GM18870 (cell line): ENCODE measurements around the gene ANKRD33.

Experiments used
- ATAC-seq: cut with Tn5 transposase; IDR thresholded peaks from one replicate; pipeline ENCODE4 v1.9.1; 2021; ENCODE audit warnings: moderate library complexity; ENCODE audit not compliant: unreplicated experiment

The ANKRD33 gene

GRCh38 chr12:51900323-51900889, 12.5 kb downstream of the ANKRD33 start:
- no peak for ATAC-seq

GRCh38 chr12:51901121-51901817, 13.4 kb downstream of the ANKRD33 start:
- ATAC-seq: no peak

GRCh38 chr12:51901881-51902280, 14.0 kb downstream of the ANKRD33 start:
- ATAC-seq: no peak

GRCh38 chr12:51904951-51905470, 17.1 kb downstream of the ANKRD33 start:
- ATAC-seq: no peak

GRCh38 chr12:51905471-51906429, 17.8 kb downstream of the ANKRD33 start:
- ATAC-seq: no peak

GRCh38 chr12:51906430-51907082, 18.7 kb downstream of the ANKRD33 start:
- no peak for ATAC-seq

- ATAC-seq: no peak
Observed at GRCh38 chr12:51907083-51907855, 19.4 kb downstream of the ANKRD33 start, which contains the start of gene ACVRL1. ACVRL1 (plus strand) TSS chr12:51907504; CDS start chr12:51912475, 4,971 bp downstream.

GRCh38 chr12:51907856-51908425, 20.0 kb downstream of the ANKRD33 start:
- ATAC-seq: no peak

- no peak for ATAC-seq
Observed at GRCh38 chr12:51908876-51909592, 21.1 kb downstream of the ANKRD33 start.

GRCh38 chr12:51910168-51910567, 22.3 kb downstream of the ANKRD33 start:
- ATAC-seq: no peak

GRCh38 chr12:51910691-51911090, 22.8 kb downstream of the ANKRD33 start:
- no peak for ATAC-seq

- no peak for ATAC-seq
Observed at GRCh38 chr12:51911307-51911706, 23.4 kb downstream of the ANKRD33 start.

GRCh38 chr12:51911788-51912711, 24.1 kb downstream of the ANKRD33 start:
- ATAC-seq: no peak

- ATAC-seq: no peak
Observed at GRCh38 chr12:51913071-51914033, 25.4 kb downstream of the ANKRD33 start.

- no peak for ATAC-seq
Observed at GRCh38 chr12:51914034-51914923, 26.4 kb downstream of the ANKRD33 start.
